ENCODE measurements around the gene A4GNT. TPM values are rescaled to one million over a fixed set of nuclear protein-coding genes. Genes with fewer than 3 reads are reported as not detected.

The A4GNT gene
- total RNA-seq, 1 donor from 2014 or later: 3.1 TPM

DNA sequence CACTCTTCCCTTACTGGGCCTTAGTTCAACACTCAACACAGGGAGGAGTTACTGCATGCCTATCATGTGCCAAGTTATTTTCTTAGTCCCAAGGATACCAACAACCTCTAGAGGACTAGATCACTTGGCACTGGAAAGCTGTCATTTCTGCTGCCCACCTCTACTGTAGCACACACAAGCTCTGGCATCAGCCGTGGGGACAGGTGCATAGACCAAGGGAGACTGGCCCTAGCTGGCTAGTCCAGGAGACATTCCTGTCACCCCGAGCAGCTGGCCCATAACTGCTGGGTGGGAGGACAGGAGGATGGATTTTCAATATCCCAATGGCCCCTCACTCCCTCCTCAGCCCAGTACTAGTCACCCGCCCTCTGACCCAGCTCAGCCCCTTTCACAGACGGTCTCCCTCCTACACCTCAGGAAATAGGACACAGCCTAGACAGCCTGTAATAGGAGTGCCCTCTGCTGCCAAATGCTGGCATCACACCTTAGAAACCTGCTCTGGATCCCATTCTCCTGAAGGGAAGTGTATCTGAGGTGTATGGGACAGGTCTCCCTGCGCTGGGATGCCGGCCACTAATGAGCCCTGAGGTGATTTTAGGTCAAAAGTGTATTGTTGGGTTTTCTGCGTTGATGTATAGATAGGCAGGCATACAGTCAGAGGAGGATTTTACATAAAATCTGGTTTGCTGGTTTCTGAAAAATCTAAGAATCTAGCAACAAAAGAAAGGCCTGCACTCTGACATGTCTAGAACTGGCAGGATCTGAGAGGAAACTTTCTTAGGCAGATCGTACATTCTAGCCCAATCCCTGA is 13.4 kb downstream of the A4GNT start:
- peak; percentile 69 for DNase-seq (ENCODE audit: low spot score, unreplicated experiment)
- H3K36me3 Mint-ChIP-seq (ENCODE audit: insufficient read depth): peaks cover 4% of the 10 kb centered on the region
- no peak overlapping the region for H3K27ac Mint-ChIP-seq
- peaks cover 20% of the 10 kb centered on the region for H3K4me1 Mint-ChIP-seq (ENCODE audit: low read depth)
- H3K9me3 Mint-ChIP-seq (ENCODE audit: low read depth): peaks cover 4% of the 10 kb centered on the region
- peak; percentile 77 for TF ChIP-seq CTCF (IDR thresholded peaks at IDR 0.05; ENCODE audit: unreplicated experiment)
- no peaks in the 10 kb centered on the region for H3K27me3 Mint-ChIP-seq
- no peak overlapping the region for H3K4me3 Mint-ChIP-seq (ENCODE audit: low read depth)

DNA sequence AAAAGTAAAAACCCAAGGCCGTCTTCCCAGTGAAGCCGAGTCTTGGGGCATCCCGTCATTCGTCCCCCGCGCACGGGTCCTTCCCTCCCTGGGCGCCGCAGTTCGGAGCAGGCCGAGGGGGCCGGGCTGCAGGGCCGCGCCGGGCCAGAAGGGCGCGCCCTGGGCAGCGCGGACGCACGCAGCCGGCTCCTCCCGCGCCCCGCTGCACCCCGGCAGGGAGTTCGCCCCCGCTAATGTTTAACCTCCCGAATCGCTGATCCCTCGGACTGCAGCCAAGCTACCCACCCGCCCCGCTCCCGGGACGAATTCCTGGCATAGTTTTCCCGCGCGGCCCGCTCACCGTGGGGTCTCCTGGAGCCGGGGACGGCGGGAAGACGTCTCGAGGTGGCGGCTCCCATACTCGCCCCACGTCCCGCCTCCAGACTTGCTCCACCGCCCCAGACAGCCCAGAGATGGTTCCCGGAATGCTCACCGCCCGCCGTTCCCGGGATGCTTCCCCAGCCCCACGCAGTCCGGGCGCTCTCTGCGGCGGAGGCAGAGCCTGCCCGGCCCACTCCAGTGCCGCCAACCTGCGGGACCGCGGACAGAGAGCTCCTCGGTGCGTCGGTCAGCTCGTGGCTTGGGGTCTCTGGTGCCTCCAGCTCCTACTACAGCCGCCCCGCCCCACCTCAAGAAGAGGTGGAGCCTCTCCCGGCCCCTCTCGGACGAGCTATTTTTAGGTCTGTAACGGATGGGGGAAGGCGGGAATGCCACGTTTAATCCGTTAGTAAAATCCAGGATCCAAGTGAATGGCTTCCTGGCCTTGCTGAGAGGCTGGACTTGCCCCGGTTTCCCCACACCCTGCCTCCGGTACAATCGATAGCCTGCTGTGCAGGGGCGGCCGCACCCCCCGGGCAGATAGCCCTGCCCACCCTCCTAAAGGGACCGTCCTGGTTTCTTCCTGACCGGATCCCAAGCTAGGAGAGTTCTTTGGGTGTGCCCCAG is 16.9 kb downstream of the A4GNT start, which contains the start of gene DZIP1L:
Gene DZIP1L, minus strand, starts transcription at position 621 of the 984 bp plus-strand sequence. CDS start 11,637 bp downstream, outside the sequence.
- Mint-ChIP-seq H3K4me3 (ENCODE audit: low read depth) (peak within 1 kb of the TSS; percentile 94), H3K27ac (peak within 1 kb of the TSS; percentile 98)
- peak; percentile 66 for TF ChIP-seq CTCF (IDR thresholded peaks at IDR 0.05; ENCODE audit: unreplicated experiment)

GRCh38 chr3:138114431-138114918 is 17.7 kb downstream of the A4GNT start:
- Mint-ChIP-seq H3K36me3 (ENCODE audit: insufficient read depth) (peaks cover 11% of the 10 kb centered on the region), H3K4me3 (ENCODE audit: low read depth) (peak overlapping the region; percentile 94), H3K4me1 (ENCODE audit: low read depth) (peaks cover 38% of the 10 kb centered on the region), H3K27ac (peak overlapping the region; percentile 98), H3K27me3 (no peaks in the 10 kb centered on the region), H3K9me3 (ENCODE audit: low read depth) (no peaks in the 10 kb centered on the region)
- DNase-seq (ENCODE audit: low spot score, unreplicated experiment): no peak
- TF ChIP-seq CTCF (IDR thresholded peaks at IDR 0.05; ENCODE audit: unreplicated experiment): no peak

More for the DNA sequence above, 16.9 kb downstream of the A4GNT start, which contains the start of gene DZIP1L:
- H3K36me3 Mint-ChIP-seq (ENCODE audit: insufficient read depth): peaks cover 11% of the 10 kb centered on the region
- no peaks in the 10 kb centered on the region for H3K27me3 Mint-ChIP-seq
- no peaks in the 10 kb centered on the region for H3K9me3 Mint-ChIP-seq (ENCODE audit: low read depth)
- peak; percentile 65 for DNase-seq (ENCODE audit: low spot score, unreplicated experiment)
- H3K4me1 Mint-ChIP-seq (ENCODE audit: low read depth): peaks cover 38% of the 10 kb centered on the region

GRCh38 chr3:138113326-138113725 is 18.9 kb downstream of the A4GNT start:
- Mint-ChIP-seq H3K27me3 (no peaks in the 10 kb centered on the region), H3K9me3 (ENCODE audit: low read depth) (no peaks in the 10 kb centered on the region), H3K4me3 (ENCODE audit: low read depth) (peak overlapping the region; percentile 94), H3K36me3 (ENCODE audit: insufficient read depth) (peaks cover 13% of the 10 kb centered on the region), H3K27ac (peak overlapping the region; percentile 98), H3K4me1 (ENCODE audit: low read depth) (peaks cover 37% of the 10 kb centered on the region)
- no peak for TF ChIP-seq CTCF (IDR thresholded peaks at IDR 0.05; ENCODE audit: unreplicated experiment)
- no peak for DNase-seq (ENCODE audit: low spot score, unreplicated experiment)

- H3K27me3 Mint-ChIP-seq: no peaks in the 10 kb centered on the region
- no peaks in the 10 kb centered on the region for H3K9me3 Mint-ChIP-seq (ENCODE audit: low read depth)
- H3K4me1 Mint-ChIP-seq (ENCODE audit: low read depth): peaks cover 36% of the 10 kb centered on the region
- H3K27ac Mint-ChIP-seq: no peak overlapping the region
- no peak for TF ChIP-seq CTCF (IDR thresholded peaks at IDR 0.05; ENCODE audit: unreplicated experiment)
- no peak for DNase-seq (ENCODE audit: low spot score, unreplicated experiment)
- H3K36me3 Mint-ChIP-seq (ENCODE audit: insufficient read depth): peaks cover 18% of the 10 kb centered on the region
- H3K4me3 Mint-ChIP-seq (ENCODE audit: low read depth): no peak overlapping the region
These were observed 19.8 kb downstream of the A4GNT start for GRCh38 chr3:138112362-138112761.

Measured in progenitor cell of endocrine pancreas (in vitro differentiated cells).